ENCODE results near the gene KITLG.

- TF ChIP-seq USF1 (IDR thresholded peaks at IDR 0.05) = no peak
- TF ChIP-seq EGR1 (IDR thresholded peaks at IDR 0.05) = no peak
- TF ChIP-seq REST (IDR thresholded peaks at IDR 0.05; ENCODE audit: low read depth) = no peak
These were observed 47.2 kb upstream of the KITLG start for GRCh38 chr12:88627501-88627900.

Measured in Ishikawa (cell line).